CD14-positive monocyte (primary cell): ENCODE measurements around the gene RNFT2. TPM values are rescaled to one million over a fixed set of nuclear protein-coding genes. Genes with fewer than 3 reads are reported as not detected.

Source experiments
- DNase-seq, 3 donors: peaks; one replicate each; pipeline ENCODE4 v3.0.0-alpha.2; 2011 to 2022
- H2AFZ ChIP-seq: 2 replicates; pipeline ENCODE4 v1.6.0; 2012; ENCODE audit warnings: mild to moderate bottlenecking, low read depth, low read length, inconsistent platforms; ENCODE audit not compliant: insufficient read depth, poor library complexity, severe bottlenecking
- H3K27ac ChIP-seq, 2 donors: 1 replicate in 1 of 2; 2 replicates in 1 of 2; pipeline ENCODE4 v1.5.1; 2012 to 2013; ENCODE audit warnings: low read length in 2 of 2, control low read depth in 1 of 2, inconsistent platforms in 1 of 2, low read depth in 1 of 2, mild to moderate bottlenecking in 1 of 2
- H3K27me3 ChIP-seq, 2 donors: one replicate each; pipeline versions ENCODE4 v1.6.0 to v1.6.1; 2011 to 2013; ENCODE audit warnings: low read length in 2 of 2; ENCODE audit not compliant: control insufficient read depth in 2 of 2, insufficient read depth in 2 of 2
- H3K36me3 ChIP-seq, 2 donors: replicated peaks in 1 of 2; 1 replicate in 1 of 2; 2 replicates in 1 of 2; pipeline versions ENCODE4 v1.5.1 to v1.6.1; 2012 to 2013; ENCODE audit warnings: low read length in 2 of 2, control low read depth in 1 of 2, inconsistent platforms in 1 of 2, mild to moderate bottlenecking in 1 of 2; ENCODE audit not compliant: insufficient read depth in 2 of 2, control insufficient read depth in 1 of 2
- H3K4me1 ChIP-seq, 2 donors: 1 replicate in 1 of 2; 2 replicates in 1 of 2; pipeline versions ENCODE4 v1.5.1 to v1.6.1; 2012 to 2013; ENCODE audit warnings: low read length in 2 of 2, control low read depth in 1 of 2, inconsistent platforms in 1 of 2, mild to moderate bottlenecking in 1 of 2, moderate library complexity in 1 of 2; ENCODE audit not compliant: insufficient read depth in 2 of 2, control insufficient read depth in 1 of 2
- H3K4me2 ChIP-seq: replicated peaks from 2 replicates; pipeline ENCODE3; 2012; ENCODE audit warnings: low read length, moderate library complexity, mild to moderate bottlenecking; ENCODE audit not compliant: poor library complexity, severe bottlenecking; ENCODE audit errors: extremely low read depth
- H3K4me3 ChIP-seq, 3 experiments: fragments of 200-600 bp in 1 of 3; sonication (generic) in 1 of 3; replicated peaks in 1 of 3; 1 replicate in 2 of 3; 2 replicates in 1 of 3; pipeline ENCODE4 v1.5.1; 2011 to 2013; ENCODE audit warnings: low read length in 3 of 3, mild to moderate bottlenecking in 3 of 3, control low read depth in 2 of 3, low read depth in 2 of 3, inconsistent platforms in 1 of 3, moderate library complexity in 1 of 3
- H3K79me2 ChIP-seq: 2 replicates; pipeline ENCODE4 v1.6.0; 2012; ENCODE audit warnings: mild to moderate bottlenecking, control low read depth, inconsistent platforms, low read length, moderate library complexity; ENCODE audit not compliant: insufficient read depth
- H3K9ac ChIP-seq: 2 replicates; pipeline ENCODE4 v1.6.0; 2017; ENCODE audit warnings: low read length, mild to moderate bottlenecking; ENCODE audit not compliant: insufficient read depth, poor library complexity, severe bottlenecking
- H3K9me3 ChIP-seq, 2 donors: replicated peaks in 1 of 2; 1 replicate in 1 of 2; 2 replicates in 1 of 2; pipeline versions ENCODE4 v1.5.1 to v1.6.1; 2012 to 2013; ENCODE audit warnings: low read length in 2 of 2, control low read depth in 1 of 2; ENCODE audit not compliant: control insufficient read depth in 1 of 2, insufficient read depth in 1 of 2
- H4K20me1 ChIP-seq: 2 replicates; pipeline ENCODE4 v1.6.0; 2012; ENCODE audit warnings: mild to moderate bottlenecking, low read length, control low read depth, moderate library complexity; ENCODE audit not compliant: insufficient read depth
- H3K27ac Mint-ChIP-seq, 7 donors: one replicate each; pipeline ENCODE4 v1.8.0; 2020; ENCODE audit warnings: mild to moderate bottlenecking in 7 of 7, mixed read lengths in 7 of 7, moderate library complexity in 6 of 7, inconsistent platforms in 2 of 7
- H3K27me3 Mint-ChIP-seq, 3 donors: one replicate each; pipeline ENCODE4 v1.8.0; 2021 to 2022; ENCODE audit warnings: low read depth in 3 of 3, mild to moderate bottlenecking in 3 of 3, mixed read lengths in 3 of 3, moderate library complexity in 3 of 3, inconsistent platforms in 1 of 3
- H3K36me3 Mint-ChIP-seq, 2 donors: one replicate each; pipeline ENCODE4 v1.8.0; 2020; ENCODE audit warnings: mixed read lengths in 2 of 2, inconsistent platforms in 1 of 2, mild to moderate bottlenecking in 1 of 2
- H3K4me1 Mint-ChIP-seq: one replicate; pipeline ENCODE4 v1.8.0; 2020; ENCODE audit warnings: mild to moderate bottlenecking, mixed read lengths
- H3K4me3 Mint-ChIP-seq, 2 donors: one replicate each; pipeline ENCODE4 v1.8.0; 2020; ENCODE audit warnings: mild to moderate bottlenecking in 2 of 2, mixed read lengths in 2 of 2, moderate library complexity in 1 of 2
- H3K9me3 Mint-ChIP-seq, 7 donors: one replicate each; pipeline ENCODE4 v1.8.0; 2020 to 2022; ENCODE audit warnings: mixed read lengths in 7 of 7, mild to moderate bottlenecking in 6 of 7, moderate library complexity in 6 of 7, inconsistent platforms in 2 of 7
- WGBS: methylation state at CpG from one replicate; pipeline ENCODE4 v1.1.5; 2013; ENCODE audit warnings: missing lambda C conversion rate; ENCODE audit not compliant: insufficient coverage; 5-methylcytosine and 5-hydroxymethylcytosine counted together
- intact Hi-C, 2 donors: fragments of 100-400 bp; cut with micrococcal nuclease; formaldehyde crosslinking; loops; one replicate each; pipeline versions ENCODE4 v1.15.0 to v1.15.1; 2023
- polyA plus RNA-seq, 3 donors: library from polyadenylated mRNA; depleted of rRNA in 1 of 3; unstranded in 2 of 3; stranded (reverse) in 1 of 3; fragments of 300-500 nt in 2 of 3; fragments of >200 nt in 1 of 3; fragmentation: Illumina TruSeq in 2 of 3; gene quantifications; 1 replicate in 2 of 3; 2 replicates in 1 of 3; pipeline ENCODE4 v1.2.3, GENCODE V29; 2012 to 2021
- TF ChIP-seq, protein P1 (sequence below): fragments of 200-600 bp; IDR thresholded peaks from one replicate; pipeline ENCODE4 v1.8.0; 2022; ENCODE audit warnings: antibody characterized with exemption, mild to moderate bottlenecking

Gene RNFT2
- polyA plus RNA-seq, 3 donors = 0.05 TPM; not detected in 2

GRCh38 chr12:116803013-116803736, 65.1 kb downstream of the RNFT2 start:
- no peak overlapping the region for H3K4me3 Mint-ChIP-seq
- H3K4me3 ChIP-seq = no peak overlapping the region
- H3K9ac ChIP-seq = no peak overlapping the region
- WGBS = 0% methylated on average over 1 of the region's 7 CpGs
- H3K27ac Mint-ChIP-seq = peak overlapping the region in 1 of 7 donors; percentile 26
- H3K36me3 ChIP-seq = no peaks in the 10 kb centered on the region
- no peaks in the 10 kb centered on the region for H4K20me1 ChIP-seq
- H3K4me1 Mint-ChIP-seq = no peaks in the 10 kb centered on the region
- no peaks in the 10 kb centered on the region for H3K36me3 Mint-ChIP-seq
- H3K27me3 Mint-ChIP-seq = peaks cover 0 to 3% (median 2%) of the 10 kb centered on the region in 3 donors
- no peak overlapping the region for H3K4me2 ChIP-seq
- H3K9me3 Mint-ChIP-seq = peaks cover 0 to 12% (median 1%) of the 10 kb centered on the region in 7 donors
- no peaks in the 10 kb centered on the region for H3K27me3 ChIP-seq
- intact Hi-C loops = no loop called here
- no peak overlapping the region for H3K27ac ChIP-seq
- no peaks in the 10 kb centered on the region for H3K4me1 ChIP-seq
- TF ChIP-seq, protein P1, sequence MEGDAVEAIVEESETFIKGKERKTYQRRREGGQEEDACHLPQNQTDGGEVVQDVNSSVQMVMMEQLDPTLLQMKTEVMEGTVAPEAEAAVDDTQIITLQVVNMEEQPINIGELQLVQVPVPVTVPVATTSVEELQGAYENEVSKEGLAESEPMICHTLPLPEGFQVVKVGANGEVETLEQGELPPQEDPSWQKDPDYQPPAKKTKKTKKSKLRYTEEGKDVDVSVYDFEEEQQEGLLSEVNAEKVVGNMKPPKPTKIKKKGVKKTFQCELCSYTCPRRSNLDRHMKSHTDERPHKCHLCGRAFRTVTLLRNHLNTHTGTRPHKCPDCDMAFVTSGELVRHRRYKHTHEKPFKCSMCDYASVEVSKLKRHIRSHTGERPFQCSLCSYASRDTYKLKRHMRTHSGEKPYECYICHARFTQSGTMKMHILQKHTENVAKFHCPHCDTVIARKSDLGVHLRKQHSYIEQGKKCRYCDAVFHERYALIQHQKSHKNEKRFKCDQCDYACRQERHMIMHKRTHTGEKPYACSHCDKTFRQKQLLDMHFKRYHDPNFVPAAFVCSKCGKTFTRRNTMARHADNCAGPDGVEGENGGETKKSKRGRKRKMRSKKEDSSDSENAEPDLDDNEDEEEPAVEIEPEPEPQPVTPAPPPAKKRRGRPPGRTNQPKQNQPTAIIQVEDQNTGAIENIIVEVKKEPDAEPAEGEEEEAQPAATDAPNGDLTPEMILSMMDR = no peak
- peaks cover 0 to 9% of the 10 kb centered on the region in 2 donors for H3K9me3 ChIP-seq
- DNase-seq = no peak
- H3K79me2 ChIP-seq = no peaks in the 10 kb centered on the region
- no peak overlapping the region for H2AFZ ChIP-seq

GRCh38 chr12:116804051-116804450, 65.9 kb downstream of the RNFT2 start:
- Mint-ChIP-seq H3K27me3 (peaks cover 0 to 4% (median 3%) of the 10 kb centered on the region in 3 donors), H3K27ac (no peak overlapping the region), H3K4me1 (no peaks in the 10 kb centered on the region), H3K4me3 (no peak overlapping the region), H3K36me3 (no peaks in the 10 kb centered on the region), H3K9me3 (peaks cover 0 to 7% (median 0%) of the 10 kb centered on the region in 7 donors)
- H3K4me3 ChIP-seq = no peak overlapping the region
- WGBS = no CpG with 5 or more reads among the region's 1 CpG
- no peaks in the 10 kb centered on the region for H4K20me1 ChIP-seq
- no peaks in the 10 kb centered on the region for H3K79me2 ChIP-seq
- H3K9ac ChIP-seq = no peak overlapping the region
- H3K27ac ChIP-seq = no peak overlapping the region
- TF ChIP-seq, protein P1 = no peak
- H3K27me3 ChIP-seq = no peaks in the 10 kb centered on the region
- H3K36me3 ChIP-seq = no peaks in the 10 kb centered on the region
- no peaks in the 10 kb centered on the region for H3K4me1 ChIP-seq
- intact Hi-C loops = no loop called here
- H3K9me3 ChIP-seq = peaks cover 0 to under 1% of the 10 kb centered on the region in 2 donors
- DNase-seq = no peak
- H3K4me2 ChIP-seq = no peak overlapping the region
- H2AFZ ChIP-seq = no peak overlapping the region
